Suprapubic skin (tissue), 4 donors: ENCODE data around the gene CLDN8. TPM values are rescaled to one million over a fixed set of nuclear protein-coding genes. Genes with fewer than 3 reads are reported as not detected.
A peak's percentile ranks its signal among the peaks of the same experiment; 100 is the strongest.

Source experiments
- DNase-seq, 2 donors: peaks; one replicate each; pipeline ENCODE4 v3.0.0-alpha.2; 2019; ENCODE audit warnings: low spot score in 2 of 2
- H3K27ac ChIP-seq: fragments of 200-600 bp; sonication (generic); one replicate; pipeline ENCODE4 v1.5.1; 2019
- H3K27me3 ChIP-seq: fragments of 200-600 bp; sonication (generic); one replicate; pipeline ENCODE4 v1.5.1; 2019
- H3K36me3 ChIP-seq: fragments of 200-600 bp; sonication (generic); one replicate; pipeline ENCODE4 v1.5.1; 2019
- H3K4me1 ChIP-seq: fragments of 200-600 bp; sonication (generic); one replicate; pipeline ENCODE4 v1.5.1; 2019
- H3K4me3 ChIP-seq: fragments of 200-600 bp; sonication (generic); one replicate; pipeline ENCODE4 v1.5.1; 2019; ENCODE audit warnings: mild to moderate bottlenecking
- H3K9me3 ChIP-seq: fragments of 200-600 bp; sonication (generic); one replicate; pipeline ENCODE4 v1.5.1; 2019
- EP300 ChIP-seq: sonication (generic); formaldehyde crosslinking; IDR thresholded peaks from one replicate; pipeline ENCODE4 v1.6.1; 2017; ENCODE audit warnings: antibody characterized with exemption
- POLR2A ChIP-seq, 2 donors: fragments of 450-650 bp; IDR thresholded peaks; one replicate each; pipeline ENCODE4 v1.6.1; 2017; ENCODE audit warnings: antibody characterized with exemption in 2 of 2, mild to moderate bottlenecking in 2 of 2, moderate library complexity in 2 of 2
- POLR2AphosphoS5 ChIP-seq, 3 donors: sonication (generic); formaldehyde crosslinking; IDR thresholded peaks; one replicate each; pipeline ENCODE4 v1.6.1; 2017; ENCODE audit warnings: antibody characterized with exemption in 3 of 3
- WGBS: methylation state at CpG from one replicate; pipeline ENCODE4 v1.1.5; 2018; 5-methylcytosine and 5-hydroxymethylcytosine counted together
- total RNA-seq, 4 donors: library from RNA; depleted of rRNA; stranded (reverse); fragments of >200 nt; gene quantifications; one replicate each; pipeline ENCODE4 v1.1.0, GENCODE V29; 2016
- TF ChIP-seq, protein P1 (sequence below), 2 donors: fragments of 200-600 bp in 1 of 2; fragments of 450-650 bp in 1 of 2; sonication (generic) in 1 of 2; IDR thresholded peaks; one replicate each; pipeline ENCODE4 v1.5.1; 2016 to 2019; ENCODE audit warnings: antibody characterized with exemption in 2 of 2, mild to moderate bottlenecking in 1 of 2, moderate library complexity in 1 of 2

The CLDN8 gene
- total RNA-seq, result 10 to 100 TPM; 16.5 to 35.9 (median 19.7) TPM

DNA sequence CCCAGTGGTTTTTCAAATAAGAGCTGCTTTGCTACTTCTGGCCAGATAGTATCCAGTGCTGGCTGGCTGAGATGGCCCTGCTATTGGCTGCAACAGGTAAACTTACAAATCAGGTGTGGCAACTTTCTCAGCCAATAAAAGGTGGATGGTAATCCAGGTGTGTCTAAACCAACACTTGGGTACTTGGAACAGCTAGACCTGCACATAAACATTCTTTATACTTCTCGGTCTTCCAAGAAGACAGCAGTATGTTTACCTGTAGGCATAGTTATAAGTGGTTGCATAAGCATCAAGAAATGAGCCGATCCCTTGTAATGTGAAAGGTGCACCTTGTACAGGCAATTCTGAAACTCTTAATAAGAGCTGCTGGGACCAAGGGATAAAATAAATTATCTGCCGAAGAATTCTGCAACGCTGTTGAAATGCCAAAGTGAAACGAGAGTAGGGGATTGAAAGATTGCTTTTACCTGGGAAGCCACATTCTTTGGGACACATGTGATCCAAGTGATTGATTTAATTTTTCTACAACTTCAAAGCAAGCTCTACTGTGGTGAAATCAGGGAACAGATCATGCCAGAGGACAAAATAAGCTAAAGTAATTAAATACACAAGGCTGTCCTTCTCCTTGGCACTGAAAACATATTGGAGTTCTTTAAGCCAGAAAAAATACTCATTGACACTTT, at the start of gene CLDN8:
Gene CLDN8, minus strand, starts transcription at position 57 of the 683 bp plus-strand sequence. CDS start 172 bp downstream, outside the sequence.
- DNase-seq, result no peak
- H3K36me3 ChIP-seq, result no peaks in the 10 kb centered on the region
- no peaks in the 10 kb centered on the region for H3K27me3 ChIP-seq
- TF ChIP-seq POLR2A (IDR thresholded peaks at IDR 0.05) (no peak), POLR2AphosphoS5 (IDR thresholded peaks at IDR 0.05) (peak in 2 of 3 donors; percentile 12 to 32)
- peak within 1 kb of the TSS; percentile 69 for H3K27ac ChIP-seq
- no peaks in the 10 kb centered on the region for H3K9me3 ChIP-seq
- 47% methylated on average over 5 of the region's 5 CpGs for WGBS
- H3K4me3 ChIP-seq, result peak within 1 kb of the TSS; percentile 39
- peaks cover 3% of the 10 kb centered on the region for H3K4me1 ChIP-seq

DNA sequence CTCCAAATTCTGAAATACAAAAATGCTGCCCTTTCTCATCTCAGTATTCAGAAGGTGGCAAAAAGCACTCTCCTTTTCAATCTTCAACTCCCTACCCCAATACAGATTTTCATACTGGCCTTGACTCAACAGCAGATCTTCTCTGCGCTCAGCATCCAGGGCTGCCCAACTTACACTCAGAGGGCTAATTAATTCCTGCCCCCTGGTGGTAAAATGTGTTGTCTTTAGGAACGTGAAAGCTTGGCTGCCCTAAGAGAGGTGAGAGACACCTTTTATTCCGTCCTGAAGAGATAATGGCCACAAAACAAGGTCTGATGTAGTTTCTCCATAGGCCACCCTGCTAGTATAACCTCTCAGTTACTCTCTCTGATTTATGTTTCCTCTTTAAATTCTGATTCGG, 41.9 kb upstream of the CLDN8 start:
- TF ChIP-seq POLR2AphosphoS5 (IDR thresholded peaks at IDR 0.05), result no peak
- TF ChIP-seq, protein P1, sequence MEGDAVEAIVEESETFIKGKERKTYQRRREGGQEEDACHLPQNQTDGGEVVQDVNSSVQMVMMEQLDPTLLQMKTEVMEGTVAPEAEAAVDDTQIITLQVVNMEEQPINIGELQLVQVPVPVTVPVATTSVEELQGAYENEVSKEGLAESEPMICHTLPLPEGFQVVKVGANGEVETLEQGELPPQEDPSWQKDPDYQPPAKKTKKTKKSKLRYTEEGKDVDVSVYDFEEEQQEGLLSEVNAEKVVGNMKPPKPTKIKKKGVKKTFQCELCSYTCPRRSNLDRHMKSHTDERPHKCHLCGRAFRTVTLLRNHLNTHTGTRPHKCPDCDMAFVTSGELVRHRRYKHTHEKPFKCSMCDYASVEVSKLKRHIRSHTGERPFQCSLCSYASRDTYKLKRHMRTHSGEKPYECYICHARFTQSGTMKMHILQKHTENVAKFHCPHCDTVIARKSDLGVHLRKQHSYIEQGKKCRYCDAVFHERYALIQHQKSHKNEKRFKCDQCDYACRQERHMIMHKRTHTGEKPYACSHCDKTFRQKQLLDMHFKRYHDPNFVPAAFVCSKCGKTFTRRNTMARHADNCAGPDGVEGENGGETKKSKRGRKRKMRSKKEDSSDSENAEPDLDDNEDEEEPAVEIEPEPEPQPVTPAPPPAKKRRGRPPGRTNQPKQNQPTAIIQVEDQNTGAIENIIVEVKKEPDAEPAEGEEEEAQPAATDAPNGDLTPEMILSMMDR (IDR thresholded peaks at IDR 0.05), result peak in 1 of 2 donors; percentile 12
- no peak overlapping the region for H3K27ac ChIP-seq
- no peak for DNase-seq
- no peaks in the 10 kb centered on the region for H3K4me1 ChIP-seq
- 64% methylated on average over 4 of the region's 4 CpGs for WGBS
- no peak overlapping the region for H3K4me3 ChIP-seq
- no peaks in the 10 kb centered on the region for H3K36me3 ChIP-seq
- no peaks in the 10 kb centered on the region for H3K9me3 ChIP-seq
- H3K27me3 ChIP-seq, result no peaks in the 10 kb centered on the region

DNA sequence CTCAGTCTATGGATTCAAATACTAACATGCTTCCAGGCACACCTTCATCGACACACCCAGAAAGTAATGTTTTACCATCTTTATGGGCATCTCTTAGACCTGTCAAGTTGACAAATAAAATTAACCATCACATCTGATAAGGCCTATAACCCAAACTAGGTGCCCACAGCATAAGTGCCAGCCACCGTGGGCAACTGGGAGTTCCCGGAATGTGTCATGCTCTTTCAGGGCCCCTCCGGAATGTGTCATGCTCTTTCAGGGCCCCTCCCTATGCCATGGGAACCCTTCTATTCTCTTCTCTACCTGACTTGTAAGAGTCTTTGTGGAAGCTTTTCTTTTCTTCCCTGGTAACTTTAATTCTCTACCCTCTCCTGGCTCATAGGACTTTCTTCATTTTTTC, 40.2 kb upstream of the CLDN8 start:
- DNase-seq, result no peak
- WGBS, result 48% methylated on average over 4 of the region's 4 CpGs
- Histone ChIP-seq H3K9me3 (no peaks in the 10 kb centered on the region), H3K27ac (no peak overlapping the region), H3K36me3 (no peaks in the 10 kb centered on the region), H3K4me3 (no peak overlapping the region), H3K4me1 (no peaks in the 10 kb centered on the region), H3K27me3 (no peaks in the 10 kb centered on the region)
- TF ChIP-seq, protein P1 (IDR thresholded peaks at IDR 0.05), result no peak
- TF ChIP-seq POLR2A (IDR thresholded peaks at IDR 0.05) (no peak), POLR2AphosphoS5 (IDR thresholded peaks at IDR 0.05) (no peak), EP300 (no peak)

DNA sequence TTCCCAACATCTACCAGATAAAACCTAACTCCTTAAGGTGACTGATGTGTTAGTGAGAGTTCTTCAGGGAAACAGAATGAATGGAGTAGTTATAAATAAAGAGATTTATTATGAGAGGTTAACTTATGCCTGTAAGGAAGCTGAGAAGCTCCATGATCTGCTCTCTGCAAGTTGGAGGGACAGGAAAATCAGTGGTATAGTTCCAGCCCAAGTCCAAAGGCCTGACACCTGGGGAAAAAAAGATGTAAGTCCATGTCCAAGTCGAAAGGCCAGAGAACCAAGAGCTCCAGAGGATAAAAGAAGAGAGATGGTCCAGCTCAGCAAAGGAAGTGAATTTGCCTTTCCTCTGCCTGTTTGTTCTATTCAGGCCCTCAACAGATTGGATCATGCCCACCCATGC, 39.8 kb upstream of the CLDN8 start:
- no peak for TF ChIP-seq EP300
- TF ChIP-seq POLR2A (IDR thresholded peaks at IDR 0.05), result no peak
- TF ChIP-seq POLR2AphosphoS5 (IDR thresholded peaks at IDR 0.05), result no peak
- TF ChIP-seq, protein P1 (IDR thresholded peaks at IDR 0.05), result no peak
- DNase-seq, result no peak
- WGBS, result 34% methylated on average over 1 of the region's 1 CpG
- Histone ChIP-seq H3K27me3 (no peaks in the 10 kb centered on the region), H3K36me3 (no peaks in the 10 kb centered on the region), H3K4me3 (no peak overlapping the region), H3K9me3 (no peaks in the 10 kb centered on the region), H3K4me1 (no peaks in the 10 kb centered on the region), H3K27ac (no peak overlapping the region)

DNA sequence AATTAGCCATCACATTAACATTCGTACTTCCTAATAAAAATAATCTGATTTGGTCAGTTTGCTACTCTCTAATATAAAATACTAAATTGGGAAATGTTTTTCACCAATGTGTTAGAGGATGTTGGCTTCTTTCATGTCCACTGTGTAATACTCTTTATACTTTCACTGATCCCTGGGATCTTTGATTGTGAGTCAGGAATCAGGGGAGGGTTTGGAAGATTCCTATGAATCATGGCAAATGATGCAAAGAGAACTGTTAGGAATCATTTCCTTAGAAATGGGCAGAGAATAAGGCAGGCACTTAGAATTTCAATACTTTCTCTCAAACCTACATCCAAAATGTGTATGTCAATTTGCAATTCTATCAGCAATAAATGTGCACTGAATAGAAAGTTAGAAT, 35.9 kb upstream of the CLDN8 start:
- Histone ChIP-seq H3K36me3 (no peaks in the 10 kb centered on the region), H3K27me3 (no peaks in the 10 kb centered on the region), H3K4me3 (no peak overlapping the region), H3K9me3 (no peaks in the 10 kb centered on the region), H3K27ac (no peak overlapping the region), H3K4me1 (no peaks in the 10 kb centered on the region)
- DNase-seq, result no peak
- TF ChIP-seq EP300 (no peak), POLR2A (IDR thresholded peaks at IDR 0.05) (no peak), POLR2AphosphoS5 (IDR thresholded peaks at IDR 0.05) (no peak)
- TF ChIP-seq, protein P1 (IDR thresholded peaks at IDR 0.05), result no peak
- WGBS, result 91% methylated on average over 1 of the region's 1 CpG

DNA sequence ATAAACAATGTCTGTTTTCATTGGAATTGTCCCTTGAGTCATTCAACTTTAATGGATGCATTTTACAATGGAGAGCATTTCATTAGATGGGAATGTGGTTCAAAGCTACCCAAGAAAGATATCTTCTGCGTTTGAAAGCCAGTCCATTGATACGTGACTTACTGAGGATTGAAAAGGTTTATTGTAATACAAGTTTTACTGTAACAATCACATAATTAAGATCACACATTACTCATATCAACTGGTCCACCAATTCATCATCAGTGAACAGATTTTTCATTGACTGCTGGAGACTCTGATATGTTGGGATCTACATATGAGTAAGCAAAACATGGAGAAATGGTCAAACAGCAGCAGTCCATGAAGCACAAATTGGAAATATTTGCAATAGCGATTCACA, 34.0 kb upstream of the CLDN8 start:
- H3K27ac ChIP-seq, result no peak overlapping the region
- 75% methylated on average over 3 of the region's 3 CpGs for WGBS
- H3K9me3 ChIP-seq, result no peaks in the 10 kb centered on the region
- no peak overlapping the region for H3K4me3 ChIP-seq
- DNase-seq, result no peak
- H3K27me3 ChIP-seq, result no peaks in the 10 kb centered on the region
- H3K36me3 ChIP-seq, result no peaks in the 10 kb centered on the region
- TF ChIP-seq, protein P1 (IDR thresholded peaks at IDR 0.05), result no peak
- TF ChIP-seq POLR2AphosphoS5 (IDR thresholded peaks at IDR 0.05), result no peak
- TF ChIP-seq EP300, result no peak
- TF ChIP-seq POLR2A (IDR thresholded peaks at IDR 0.05), result no peak
- H3K4me1 ChIP-seq, result no peaks in the 10 kb centered on the region
